SK-N-MC (cell line): ENCODE measurements around the gene DENND1B.

Experiments
- EZH2 ChIP-seq: fragments of 200-600 bp; sonication (generic); IDR thresholded peaks from one replicate; pipeline ENCODE4 v1.6.1; 2017; ENCODE audit warnings: antibody characterized with exemption
- FOXP2 ChIP-seq: optimal IDR thresholded peaks from 2 replicates; pipeline ENCODE3; 2011; ENCODE audit warnings: mild to moderate bottlenecking, moderate library complexity; ENCODE audit not compliant: insufficient read depth; ENCODE audit errors: extremely low read length, control extremely low read depth
- POLR2AphosphoS5 ChIP-seq: IDR thresholded peaks from 2 replicates; pipeline ENCODE4 v1.6.1; 2012; ENCODE audit warnings: mild to moderate bottlenecking, low read depth, low read length, borderline replicate concordance

GRCh38 chr1:197559244-197559643 is 216.0 kb downstream of the DENND1B start:
- no peak for TF ChIP-seq EZH2
- no peak for TF ChIP-seq POLR2AphosphoS5
- TF ChIP-seq FOXP2: no peak
